HG02642 (cell line): ENCODE measurements around the gene MRPL52.
A peak's percentile ranks its signal among the peaks of the same experiment; 100 is the strongest.
"Not testable (repeated sequence)": the region's sequence is repeated elsewhere in the genome, so short reads cannot be mapped to it uniquely, and the experiment has no call there.

Experiments used
- ATAC-seq: cut with Tn5 transposase; IDR thresholded peaks from one replicate; pipeline ENCODE4 v1.9.1; 2021; ENCODE audit warnings: mild to moderate bottlenecking; ENCODE audit not compliant: unreplicated experiment, poor library complexity

MRPL52 gene

GRCh38 chr14:22808388-22809209 is 21.1 kb upstream of the MRPL52 start:
- ATAC-seq, result no peak

GRCh38 chr14:22811722-22812121 is 18.0 kb upstream of the MRPL52 start:
- no peak for ATAC-seq

- no peak for ATAC-seq
Measured at GRCh38 chr14:22812744-22813143, 16.9 kb upstream of the MRPL52 start.

GRCh38 chr14:22813145-22813544 is 16.5 kb upstream of the MRPL52 start:
- no peak for ATAC-seq

- ATAC-seq, result no peak
Measured at GRCh38 chr14:22814373-22814772, 15.3 kb upstream of the MRPL52 start.

GRCh38 chr14:22814941-22815713 is 14.6 kb upstream of the MRPL52 start, which contains the start of gene SLC7A7:
Gene SLC7A7 (minus strand): TSS chr14:22815435. CDS start chr14:22813398, 2,037 bp downstream.
- no peak for ATAC-seq

GRCh38 chr14:22819151-22819988 is 10.3 kb upstream of the MRPL52 start:
- ATAC-seq, result peak; percentile 36

- no peak for ATAC-seq
Measured at GRCh38 chr14:22820731-22821130, 9.0 kb upstream of the MRPL52 start.

- ATAC-seq, result no peak
Measured at GRCh38 chr14:22821193-22822015, 8.3 kb upstream of the MRPL52 start.

- ATAC-seq, result no peak
Measured at GRCh38 chr14:22822016-22822570, 7.6 kb upstream of the MRPL52 start.

- peak; percentile 49 for ATAC-seq
Measured at GRCh38 chr14:22822571-22823098, 7.1 kb upstream of the MRPL52 start.

- no peak for ATAC-seq
Measured at GRCh38 chr14:22824711-22825359, 4.9 kb upstream of the MRPL52 start.

GRCh38 chr14:22829076-22829660 is 519 bp upstream of the MRPL52 start:
- not testable (repeated sequence) for ATAC-seq

- ATAC-seq, result no peak
Measured at GRCh38 chr14:22830443-22831010, 840 bp downstream of the MRPL52 start.

GRCh38 chr14:22835505-22835904 is 5.8 kb downstream of the MRPL52 start:
- no peak for ATAC-seq

GRCh38 chr14:22836301-22837113 is 6.8 kb downstream of the MRPL52 start, which contains the start of gene MMP14:
Gene MMP14 (plus strand): TSS chr14:22836585. CDS start chr14:22836818, 233 bp downstream.
- no peak for ATAC-seq
